HG03439 (cell line): Measurements from ENCODE around the gene OR4C3.
A peak's percentile ranks its signal among the peaks of the same experiment; 100 is the strongest.
"Not testable (repeated sequence)": the region's sequence is repeated elsewhere in the genome, so short reads cannot be mapped to it uniquely, and the experiment has no call there.

ENCODE experiments used
- ATAC-seq: cut with Tn5 transposase; IDR thresholded peaks from one replicate; pipeline ENCODE4 v1.9.1; 2021; ENCODE audit warnings: mild to moderate bottlenecking, moderate library complexity; ENCODE audit not compliant: unreplicated experiment

The OR4C3 gene

GRCh38 chr11:48324620-48325019 is at the start of gene OR4C3:
TSS of gene OR4C3 (plus strand) at chr11:48324920. CDS start at chr11:48325022, 102 bp downstream.
- not testable (repeated sequence) for ATAC-seq

- no peak for ATAC-seq
Observed at GRCh38 chr11:48305923-48306322, 18.8 kb upstream of the OR4C3 start, which contains the start of gene OR4S1. TSS of gene OR4S1 (plus strand) at chr11:48306223. CDS start at chr11:48306223, 0 bp downstream.

- ATAC-seq: peak; percentile 79
Observed at GRCh38 chr11:48307760-48308386, 16.8 kb upstream of the OR4C3 start.

GRCh38 chr11:48313590-48313989 is 11.1 kb upstream of the OR4C3 start:
- not testable (repeated sequence) for ATAC-seq

GRCh38 chr11:48319813-48320212 is 4.9 kb upstream of the OR4C3 start:
- ATAC-seq: not testable (repeated sequence)

- no peak for ATAC-seq
Observed at GRCh38 chr11:48341466-48341865, 16.7 kb downstream of the OR4C3 start.

- not testable (repeated sequence) for ATAC-seq
Observed at GRCh38 chr11:48342505-48342904, 17.8 kb downstream of the OR4C3 start.

- not testable (repeated sequence) for ATAC-seq
Observed at GRCh38 chr11:48346286-48346685, 21.6 kb downstream of the OR4C3 start.

GRCh38 chr11:48354013-48354412 is 29.3 kb downstream of the OR4C3 start:
- ATAC-seq: no peak

- ATAC-seq: no peak
Observed at GRCh38 chr11:48354677-48355076, 30.0 kb downstream of the OR4C3 start.

- not testable (repeated sequence) for ATAC-seq
Observed at GRCh38 chr11:48361289-48361688, 36.6 kb downstream of the OR4C3 start.

- ATAC-seq: no peak
Observed at GRCh38 chr11:48366365-48366764, 41.6 kb downstream of the OR4C3 start, which contains the start of gene OR4C5. TSS of gene OR4C5 (minus strand) at chr11:48366465. CDS start at chr11:48366465, 0 bp downstream.
